GM04503 (cell line): ENCODE data around the gene SENP1.
"Not testable (repeated sequence)": the region's sequence is repeated elsewhere in the genome, so short reads cannot be mapped to it uniquely, and the experiment has no call there.

ENCODE experiments used
- DNase-seq: peaks from one replicate; pipeline ENCODE4 v3.0.0-alpha.2; 2012; ENCODE audit warnings: low read depth

SENP1 gene

GRCh38 chr12:48111312-48111693 lies 5.4 kb upstream of the SENP1 start:
- not testable (repeated sequence) for DNase-seq

- DNase-seq, result no peak
Measured at GRCh38 chr12:48110691-48111311, 4.9 kb upstream of the SENP1 start.

- DNase-seq, result no peak
Measured at GRCh38 chr12:48109424-48109823, 3.5 kb upstream of the SENP1 start.

GRCh38 chr12:48106681-48107613 lies 1.1 kb upstream of the SENP1 start:
- DNase-seq, result no peak

DNA sequence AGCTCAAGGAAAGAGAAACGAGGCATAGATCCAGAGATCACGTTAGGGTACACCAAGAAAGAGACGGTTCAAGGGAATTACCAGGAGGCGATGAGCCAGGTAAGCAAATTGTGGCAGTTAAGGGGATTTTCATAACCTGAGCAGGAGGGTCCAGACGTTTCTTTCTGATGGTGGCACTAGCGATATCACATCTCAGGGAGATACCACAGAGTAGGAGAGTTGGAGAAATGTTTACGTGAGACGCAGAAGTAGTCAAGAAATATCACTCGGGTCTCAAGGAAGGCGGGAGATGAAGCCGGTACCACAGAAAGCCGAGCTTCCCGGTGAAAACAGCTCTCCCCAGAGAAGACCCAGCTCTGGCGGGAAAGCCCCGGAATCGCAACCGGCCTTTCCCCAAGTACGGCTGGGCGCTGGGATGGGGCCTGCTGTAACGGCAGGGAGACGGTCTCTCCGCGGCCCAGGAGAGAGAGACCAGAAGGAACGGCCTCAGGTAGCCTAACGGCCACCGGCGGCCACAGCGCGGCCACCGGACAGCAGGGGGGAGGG lies 485 bp downstream of the SENP1 start:
- DNase-seq, result peak; percentile 3

DNA sequence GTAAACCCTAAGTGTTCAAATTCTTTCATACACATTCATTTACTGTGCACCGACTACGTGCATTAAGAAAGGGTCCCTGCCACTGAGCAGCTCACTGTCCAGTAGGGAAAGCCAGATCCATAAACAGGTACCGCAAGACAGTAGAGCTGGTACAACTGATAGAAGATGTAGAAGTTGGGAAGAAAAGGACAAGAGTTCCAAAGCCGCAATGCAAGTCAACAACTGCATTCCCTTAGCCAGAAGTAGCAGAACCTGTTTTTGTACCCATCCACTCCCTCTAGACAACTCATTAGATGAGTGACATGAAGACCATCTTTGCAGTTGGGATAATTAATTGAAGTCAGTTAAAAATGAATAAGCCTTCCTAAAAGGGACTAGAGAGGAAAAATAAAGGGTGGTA lies 1.3 kb downstream of the SENP1 start:
- no peak for DNase-seq

DNA sequence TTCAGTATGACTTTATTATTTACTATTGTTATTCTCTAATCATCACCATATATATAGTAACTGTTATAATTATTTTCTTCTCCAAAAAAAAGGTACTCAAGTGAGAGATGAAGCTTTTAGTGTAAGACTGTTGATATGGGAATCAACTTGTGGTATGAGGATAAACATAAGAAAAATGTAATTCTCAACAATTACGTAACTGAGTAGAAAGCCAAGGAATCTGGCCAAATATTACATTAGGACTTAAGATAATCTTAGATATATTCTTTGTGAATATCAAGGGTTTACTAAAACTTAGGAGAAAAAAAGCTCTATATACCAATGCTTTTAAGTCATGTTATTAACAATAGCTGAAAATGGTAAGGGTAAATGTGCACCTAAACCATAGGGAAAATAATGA lies 13.3 kb downstream of the SENP1 start:
- no peak for DNase-seq

GRCh38 chr12:48086327-48086726 lies 19.6 kb downstream of the SENP1 start:
- no peak for DNase-seq

GRCh38 chr12:48084841-48085460 lies 20.9 kb downstream of the SENP1 start:
- DNase-seq, result no peak

- no peak for DNase-seq
Measured at GRCh38 chr12:48084066-48084465, 21.8 kb downstream of the SENP1 start.

- DNase-seq, result no peak
Measured at GRCh38 chr12:48080821-48081220, 25.1 kb downstream of the SENP1 start.

DNA sequence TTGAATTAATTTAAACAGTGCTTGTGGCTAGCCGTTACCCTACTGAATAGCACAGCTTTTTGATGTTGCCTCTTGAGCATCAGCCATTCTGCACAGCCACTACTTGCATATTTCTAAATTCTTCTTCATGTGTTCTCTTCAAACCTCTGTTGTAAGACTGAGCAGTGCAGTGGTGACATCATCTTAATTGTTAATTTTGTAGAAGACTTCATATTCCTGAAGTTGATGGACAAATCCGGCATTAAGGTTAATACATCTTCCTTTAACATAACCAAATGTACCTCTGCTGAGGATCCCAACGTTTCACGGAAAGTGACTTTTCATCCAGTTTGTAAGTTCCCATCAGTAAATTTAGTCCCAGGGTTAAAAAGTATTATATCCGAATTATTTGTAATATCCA lies 25.6 kb downstream of the SENP1 start:
- DNase-seq, result no peak

- peak; percentile 16 for DNase-seq
Measured at GRCh38 chr12:48078901-48079300, 27.0 kb downstream of the SENP1 start.

DNA sequence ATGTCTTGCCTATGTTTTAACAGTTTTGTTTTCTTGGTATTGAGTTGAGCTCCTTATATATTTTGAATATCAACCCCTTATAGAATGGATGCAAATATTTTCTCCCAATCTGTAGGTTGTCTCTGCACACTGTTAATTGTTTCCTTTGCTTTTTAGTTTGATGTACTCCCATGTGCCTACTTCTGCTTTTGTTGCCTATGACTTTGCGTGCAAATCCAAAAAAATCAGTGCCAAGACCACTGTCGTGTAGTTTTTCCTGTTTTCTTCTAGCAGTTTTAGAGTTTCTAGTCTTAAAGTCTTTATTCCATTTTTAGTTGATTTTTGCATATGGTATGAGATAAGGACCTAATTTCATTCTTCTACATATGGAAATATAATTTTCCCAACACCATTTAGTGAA lies 28.8 kb downstream of the SENP1 start:
- no peak for DNase-seq

- DNase-seq, result no peak
Measured at GRCh38 chr12:48075832-48076231, 30.0 kb downstream of the SENP1 start.

DNA sequence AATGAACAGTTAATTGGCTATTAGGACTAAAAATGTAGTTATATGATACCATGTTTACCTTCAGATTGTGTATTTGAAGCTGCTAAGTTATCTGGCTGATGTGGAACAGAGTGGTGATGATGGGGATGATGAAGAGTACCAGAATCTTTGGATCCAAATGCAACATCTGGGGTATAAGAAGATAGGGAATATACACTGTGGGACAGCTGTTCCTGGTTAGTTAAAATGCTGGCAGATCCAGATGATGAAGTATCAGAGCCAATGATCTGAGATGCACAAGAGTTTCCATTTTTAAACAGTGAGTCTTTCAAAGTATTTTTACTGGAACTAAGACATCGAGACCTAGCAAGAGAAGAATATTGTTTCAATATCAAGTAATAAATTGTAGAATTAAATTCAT lies 31.6 kb downstream of the SENP1 start:
- no peak for DNase-seq

DNA sequence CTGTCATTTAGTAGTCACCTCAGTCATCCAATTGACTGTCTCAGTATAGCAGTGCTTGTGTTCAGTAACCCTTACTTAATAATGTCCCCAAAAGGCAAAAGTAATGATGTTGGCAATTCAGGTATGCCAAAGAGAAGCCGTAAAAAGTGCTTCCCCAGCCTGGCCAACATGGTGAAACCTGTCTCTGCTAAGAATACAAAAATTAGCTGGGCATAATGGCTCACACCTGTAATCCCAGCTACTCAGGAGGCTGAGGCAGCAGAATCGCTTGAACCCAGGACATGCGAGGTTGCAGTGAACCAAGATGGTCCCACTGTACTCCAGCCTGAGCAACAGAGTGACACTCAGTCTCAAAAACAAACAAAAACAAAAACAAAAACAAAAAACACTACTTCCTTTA lies 33.6 kb downstream of the SENP1 start:
- no peak for DNase-seq

- DNase-seq, result no peak
Measured at GRCh38 chr12:48071808-48072207, 34.1 kb downstream of the SENP1 start.

GRCh38 chr12:48070731-48071130 lies 35.1 kb downstream of the SENP1 start:
- DNase-seq, result no peak

GRCh38 chr12:48070033-48070432 lies 35.8 kb downstream of the SENP1 start:
- DNase-seq, result no peak

GRCh38 chr12:48069241-48069640 lies 36.6 kb downstream of the SENP1 start:
- DNase-seq, result no peak

DNA sequence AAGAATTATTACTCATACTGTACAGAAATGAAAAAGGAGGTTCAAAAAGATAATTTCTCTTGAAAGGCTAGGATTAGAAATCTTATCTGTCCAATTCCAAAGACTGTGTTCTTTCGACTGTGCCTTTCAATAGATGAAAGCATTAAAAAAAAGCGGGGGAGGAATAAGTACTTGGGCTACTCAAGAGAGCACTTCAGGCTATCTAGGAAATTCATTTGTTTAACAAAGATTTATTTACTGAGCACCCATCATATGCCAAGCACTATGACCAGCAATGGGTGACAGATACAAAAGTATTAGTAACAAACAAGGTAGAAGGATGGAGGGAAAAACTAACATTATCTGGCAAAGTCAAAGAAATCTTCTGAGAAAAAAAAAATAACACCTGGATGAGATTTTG lies 37.4 kb downstream of the SENP1 start:
- DNase-seq, result no peak
